Measurements from ENCODE around the gene HK3. TPM values are rescaled to one million over a fixed set of nuclear protein-coding genes. Genes with fewer than 3 reads are reported as not detected.

The HK3 gene
- total and polyA plus RNA-seq, 2 experiments from 2014 or later, result not detected

GRCh38 chr5:176900780-176901204, 1.6 kb upstream of the HK3 start:
- Mint-ChIP-seq H3K36me3 (ENCODE audit: low read depth) (peaks cover 27% of the 10 kb centered on the region), H3K27me3 (ENCODE audit: insufficient read depth, low read depth, poor library complexity) (peaks cover 2% of the 10 kb centered on the region), H3K27ac (peak overlapping the region; percentile 63; the same call in 1 of the 2 replicates), H3K9me3 (no peaks in the 10 kb centered on the region), H3K4me1 (peaks cover 22% of the 10 kb centered on the region), H3K4me3 (no peak overlapping the region)
- no peaks in the 10 kb centered on the region for H3K9me2 ChIP-seq (ENCODE audit: insufficient read depth)
- no peak overlapping the region for H3K4me2 ChIP-seq
- DNase-seq (ENCODE audit: low spot score) (no peak), ATAC-seq (no peak)
- no peaks in the 10 kb centered on the region for H3F3A ChIP-seq (replicated peaks; ENCODE audit: low read depth)
- peaks cover 25% of the 10 kb centered on the region for H3K36me3 ChIP-seq (ENCODE audit: insufficient read depth)
- H3K79me2 ChIP-seq (replicated peaks; ENCODE audit: insufficient read depth), result no peaks in the 10 kb centered on the region
- no peaks in the 10 kb centered on the region for H3K27me3 ChIP-seq (ENCODE audit: insufficient read depth)
- no peak overlapping the region for H3K27ac ChIP-seq (ENCODE audit: low read depth)
- TF ChIP-seq ZNF331 (CRISPR knock-in tag; IDR thresholded peaks at IDR 0.05; ENCODE audit: low read depth) (no peak), STAT1 (IDR thresholded peaks at IDR 0.05; ENCODE audit: unreplicated experiment) (no peak), JUNB (IDR thresholded peaks at IDR 0.05; ENCODE audit: unreplicated experiment) (no peak), EZH2 (IDR thresholded peaks at IDR 0.05; ENCODE audit: low read depth, unreplicated experiment) (no peak), ZNF114 (CRISPR knock-in tag; IDR thresholded peaks at IDR 0.05) (no peak), CREB1 (CRISPR knock-in tag; IDR thresholded peaks at IDR 0.05; ENCODE audit: low read depth) (no peak), CTCF (conservative IDR thresholded peaks at IDR 0.05; ENCODE audit: low read depth in 2 of 2) (no peak), NANOG (IDR thresholded peaks at IDR 0.05; ENCODE audit: borderline replicate concordance) (no peak), ZNF462 (CRISPR knock-in tag; IDR thresholded peaks at IDR 0.05) (no peak), ETS1 (IDR thresholded peaks at IDR 0.05) (no peak), EZH2phosphoT487 (IDR thresholded peaks at IDR 0.05; ENCODE audit: unreplicated experiment) (no peak), REST (IDR thresholded peaks at IDR 0.05; ENCODE audit: unreplicated experiment) (no peak), POLR2AphosphoS5 (IDR thresholded peaks at IDR 0.05; ENCODE audit: low read depth) (no peak)
- H3K4me3 ChIP-seq, result no peak overlapping the region
- no peaks in the 10 kb centered on the region; the same call in 1 of the 2 replicates for H4K20me1 ChIP-seq (replicated peaks; ENCODE audit: insufficient read depth)
- H3K4me1 ChIP-seq (ENCODE audit: insufficient read depth), result 0 out of 2 replicates have a peak, but pooled peaks cover 3% of the 10 kb centered on the region
- H2AFZ ChIP-seq, result no peak overlapping the region
